HG03342 (cell line): Measurements from ENCODE around the gene LRP1B.
"Not testable (repeated sequence)": the region's sequence is repeated elsewhere in the genome, so short reads cannot be mapped to it uniquely, and the experiment has no call there.

Experiments
- ATAC-seq: cut with Tn5 transposase; IDR thresholded peaks from one replicate; pipeline ENCODE4 v1.9.1; 2021; ENCODE audit warnings: mild to moderate bottlenecking, moderate library complexity; ENCODE audit not compliant: unreplicated experiment

The LRP1B gene

DNA sequence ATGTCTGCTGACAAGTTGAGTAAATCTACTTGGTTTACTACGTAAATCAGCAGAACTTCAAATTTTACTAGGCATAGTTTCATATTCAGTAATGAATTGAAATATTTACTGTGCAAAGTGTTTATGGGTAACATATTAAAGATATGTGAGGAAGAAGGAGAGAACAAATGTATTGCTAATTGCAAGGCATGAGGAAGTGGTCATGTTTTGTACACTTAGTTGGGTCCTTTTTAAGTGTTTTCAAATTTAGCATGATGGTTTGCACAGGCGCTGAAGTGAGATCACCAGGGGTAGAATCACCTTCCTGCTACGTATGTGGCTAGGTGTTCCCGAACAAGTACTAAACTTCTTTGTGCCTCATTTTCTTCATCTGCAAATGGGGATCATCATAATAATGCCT, 1534.4 kb downstream of the LRP1B start:
- ATAC-seq = no peak

DNA sequence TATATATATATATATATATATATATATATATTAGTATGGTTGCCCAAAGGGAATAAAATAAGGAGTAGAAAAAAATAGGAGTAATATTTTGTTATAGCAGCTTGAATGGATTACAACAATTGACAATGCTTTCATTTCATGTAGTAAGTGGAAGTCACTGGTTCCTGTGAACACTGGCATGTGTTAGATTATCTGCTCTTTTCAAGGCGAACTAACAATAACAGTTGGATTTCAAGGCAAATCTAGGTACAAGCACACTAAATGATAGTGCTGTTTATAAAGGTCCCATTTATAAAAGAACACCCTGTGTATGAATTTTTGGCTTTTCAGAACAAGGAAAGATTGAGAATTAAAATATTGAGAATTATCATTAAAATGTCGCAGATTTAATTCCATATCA, 1535.7 kb downstream of the LRP1B start:
- no peak for ATAC-seq

DNA sequence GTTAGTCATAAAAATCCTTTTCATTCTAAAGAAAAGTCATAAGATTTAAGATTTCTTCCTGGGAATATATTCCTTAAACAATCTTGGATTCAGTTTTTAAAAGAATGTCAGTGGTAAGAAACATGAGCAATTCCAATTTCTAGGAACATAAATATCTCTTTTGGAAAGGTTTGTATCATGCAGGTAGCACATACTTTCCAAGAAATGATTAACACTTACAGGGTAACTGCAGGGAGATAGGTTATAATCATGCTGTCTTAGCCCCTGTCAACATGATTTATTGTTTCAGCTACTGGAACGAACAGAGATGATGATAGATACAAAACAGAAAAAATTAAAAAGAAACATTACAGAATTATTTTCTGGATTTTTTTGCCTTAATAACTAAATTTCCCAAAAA, 1537.7 kb downstream of the LRP1B start:
- ATAC-seq = no peak

DNA sequence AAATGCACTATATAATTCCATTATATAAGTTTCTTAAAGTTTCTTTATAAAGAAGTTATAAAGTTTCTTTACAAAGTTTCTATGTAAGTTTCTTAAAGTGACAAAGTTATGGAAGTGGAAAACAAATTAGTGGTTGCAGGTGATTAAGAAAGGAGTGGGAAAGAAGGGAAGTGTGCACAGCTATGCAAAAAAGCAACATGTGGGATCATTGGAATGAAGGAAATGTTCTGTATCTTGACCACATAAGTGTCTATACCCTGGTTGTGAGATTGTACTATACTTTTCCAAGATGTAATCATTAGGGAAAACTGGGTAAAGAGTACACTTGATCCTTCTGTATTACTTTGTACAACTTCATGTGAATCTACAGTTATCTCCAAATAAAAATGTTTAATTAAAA, 1541.1 kb downstream of the LRP1B start:
- no peak for ATAC-seq

DNA sequence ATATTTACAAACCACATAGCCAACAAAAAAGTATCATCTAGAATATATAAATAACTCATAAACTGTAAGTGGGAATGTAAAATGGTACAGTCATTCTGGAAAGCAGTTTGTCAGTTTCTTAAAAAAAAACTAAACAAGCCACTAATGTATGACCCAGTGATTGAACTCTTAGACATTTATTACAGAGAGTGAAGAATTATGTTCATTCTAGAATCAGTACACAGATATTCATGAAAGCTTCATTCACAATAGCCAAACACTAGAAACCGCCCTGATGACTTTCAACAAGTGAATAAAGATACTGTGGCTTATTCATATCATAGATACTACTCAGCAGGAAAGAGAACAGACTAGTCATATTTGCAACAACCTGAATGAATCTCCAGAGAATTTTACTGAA, 1541.5 kb downstream of the LRP1B start:
- no peak for ATAC-seq

DNA sequence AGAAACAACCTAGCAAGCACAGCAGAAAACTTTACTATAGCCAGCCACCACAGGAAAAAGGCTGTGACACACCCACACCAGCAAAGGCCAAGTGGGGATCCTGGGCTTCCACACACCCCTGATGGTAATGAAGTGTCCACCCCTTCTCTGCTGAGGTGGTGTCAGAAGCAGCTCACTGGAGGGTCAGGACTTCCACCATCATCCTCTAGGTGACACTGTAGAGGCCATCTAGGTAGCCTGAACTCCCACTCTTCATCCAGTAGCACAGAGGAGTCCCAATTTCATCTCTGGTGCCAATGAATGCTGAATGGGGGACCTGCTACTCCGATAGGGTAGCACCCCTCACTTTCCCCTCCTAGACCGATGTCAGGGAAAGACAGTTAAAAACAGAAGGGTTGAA, 1544.4 kb downstream of the LRP1B start:
- ATAC-seq = peak; percentile 99

DNA sequence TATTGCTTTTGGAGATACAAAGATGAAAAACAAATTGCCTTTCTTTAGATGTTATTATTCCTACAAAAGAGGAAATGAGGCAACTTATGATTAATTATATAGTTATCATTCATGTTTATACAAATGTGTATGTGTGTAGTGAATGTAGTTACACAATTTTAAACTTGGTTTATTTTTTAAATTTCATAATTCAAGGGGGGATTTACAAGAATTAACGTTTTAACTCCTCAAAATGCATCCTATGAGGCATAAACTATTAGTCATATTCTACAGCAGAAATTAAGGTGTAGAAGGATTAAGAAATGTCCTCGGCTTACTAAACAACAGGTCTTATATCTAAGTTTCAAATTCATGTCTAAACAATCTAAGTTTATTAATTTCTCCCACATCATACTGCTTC, 1545.8 kb downstream of the LRP1B start:
- no peak for ATAC-seq

DNA sequence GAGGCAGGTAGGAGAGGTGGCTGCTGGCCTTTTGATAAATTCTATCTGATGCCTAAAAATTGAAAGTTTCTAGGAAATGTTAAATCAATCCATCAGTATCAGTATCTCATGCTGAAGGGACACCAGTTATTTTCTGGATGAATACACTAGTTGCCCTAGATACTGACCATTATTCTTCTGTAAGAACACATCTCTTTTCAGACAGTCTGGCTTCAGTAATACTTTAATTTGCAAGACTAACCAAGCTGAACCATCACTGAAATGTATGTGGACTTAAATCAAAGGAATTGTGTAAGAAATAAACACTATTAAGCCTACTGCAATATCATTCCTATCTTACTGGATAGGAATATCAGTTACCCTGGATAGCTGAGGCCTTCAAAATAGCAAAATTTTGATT, 1546.3 kb downstream of the LRP1B start:
- no peak for ATAC-seq

DNA sequence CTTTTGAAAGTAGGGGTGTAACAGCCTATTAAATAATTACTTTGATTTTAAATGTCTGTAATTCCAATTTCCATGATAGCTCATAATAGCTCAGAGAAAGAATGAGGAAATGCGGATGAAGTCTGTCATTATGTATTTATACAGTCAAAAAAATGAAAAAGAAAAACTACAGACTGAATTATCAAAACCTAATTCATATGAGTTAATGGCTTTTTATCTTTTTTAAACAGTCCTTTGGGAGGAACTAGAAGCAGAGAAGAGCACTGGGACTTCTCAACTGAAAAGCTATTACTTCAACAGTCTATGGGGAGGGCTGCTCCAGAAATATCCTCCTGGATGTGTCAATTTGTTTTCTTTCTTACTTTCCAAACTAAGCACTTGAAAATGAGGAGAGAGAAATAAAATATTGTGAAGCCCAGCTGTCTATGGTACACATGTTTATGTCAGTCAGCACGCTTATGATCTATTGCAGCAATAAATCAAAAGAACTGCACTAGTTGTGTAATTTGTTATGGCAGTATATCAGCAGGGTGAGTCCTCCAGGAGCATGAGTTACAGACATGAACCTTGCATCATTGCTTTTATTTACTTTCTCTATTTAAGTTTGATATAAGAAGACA, 1550.2 kb downstream of the LRP1B start:
- ATAC-seq = no peak

DNA sequence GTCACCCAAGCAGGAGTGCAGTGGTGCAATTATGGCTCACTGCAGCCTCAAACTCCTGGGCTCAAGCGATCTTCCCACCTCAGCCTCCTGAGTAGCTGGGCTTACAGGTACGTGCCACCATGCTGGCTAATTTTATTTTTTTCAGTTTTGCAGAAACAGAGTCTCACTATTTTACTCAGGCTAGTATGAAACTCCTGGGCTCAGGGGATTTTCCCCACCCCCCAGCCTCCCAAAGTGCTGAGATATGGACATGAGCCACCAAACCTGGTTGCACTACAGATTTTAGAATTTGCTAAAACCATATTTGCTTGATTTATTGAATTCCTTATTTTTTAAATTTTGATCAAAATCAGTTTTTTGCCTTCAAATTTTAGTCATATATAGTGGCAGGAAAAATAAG, 1553.4 kb downstream of the LRP1B start:
- ATAC-seq = no peak

DNA sequence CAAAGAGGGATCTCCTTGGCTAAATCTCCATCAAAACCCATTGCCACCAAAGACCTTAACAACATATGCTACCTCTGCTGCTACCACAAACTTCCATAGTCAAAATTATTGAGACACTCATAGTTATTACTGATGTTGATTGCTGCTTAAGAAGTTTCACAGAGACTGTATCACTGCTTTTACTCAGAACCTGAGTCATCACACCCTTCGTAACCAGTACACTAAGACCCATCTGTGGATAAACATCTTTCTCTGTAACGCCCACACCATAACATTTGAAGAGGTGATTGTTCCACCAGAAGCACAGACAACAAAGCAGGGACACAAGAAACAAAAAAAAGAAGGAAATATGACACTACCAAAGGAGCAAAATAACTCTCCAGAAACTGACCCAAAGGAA, 1563.1 kb downstream of the LRP1B start:
- ATAC-seq = no peak

DNA sequence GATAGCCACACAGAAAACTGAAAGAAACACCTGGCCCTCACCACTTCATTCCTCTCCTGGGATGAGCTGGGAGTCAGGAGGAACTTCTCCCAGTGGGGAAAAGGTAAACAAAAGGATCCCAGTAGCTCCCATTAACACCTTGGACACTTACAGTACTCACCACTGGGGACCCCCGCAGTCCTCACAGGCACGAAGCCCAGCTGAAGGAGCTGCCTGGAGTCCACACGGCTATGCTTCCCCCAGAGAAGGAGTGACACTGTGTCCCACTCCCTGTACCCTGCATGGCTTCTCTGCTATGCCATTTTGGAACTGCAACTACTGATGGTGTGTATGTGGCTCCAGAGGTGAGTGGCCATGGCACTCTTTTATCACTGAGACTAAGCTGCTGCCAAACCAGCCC, 1565.1 kb downstream of the LRP1B start:
- ATAC-seq = no peak

DNA sequence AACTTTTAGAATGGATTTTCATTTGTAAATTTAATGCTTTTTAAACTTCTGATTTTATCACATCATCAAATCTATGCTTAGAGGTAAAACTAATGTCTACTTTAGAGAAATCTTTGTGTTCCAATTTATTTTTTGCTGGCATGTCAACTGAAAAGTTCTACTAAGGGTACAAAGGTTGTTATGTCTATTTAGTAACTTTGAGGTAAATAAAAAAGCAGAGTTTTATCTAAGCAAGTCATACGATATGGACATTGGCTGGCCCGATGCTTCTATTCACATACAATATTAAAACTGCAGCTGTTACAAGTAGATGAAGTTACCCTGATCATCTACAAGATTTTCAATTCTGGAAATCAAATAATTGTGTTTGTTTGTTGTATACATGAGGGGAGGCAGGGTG, 1575.1 kb downstream of the LRP1B start:
- ATAC-seq = no peak

DNA sequence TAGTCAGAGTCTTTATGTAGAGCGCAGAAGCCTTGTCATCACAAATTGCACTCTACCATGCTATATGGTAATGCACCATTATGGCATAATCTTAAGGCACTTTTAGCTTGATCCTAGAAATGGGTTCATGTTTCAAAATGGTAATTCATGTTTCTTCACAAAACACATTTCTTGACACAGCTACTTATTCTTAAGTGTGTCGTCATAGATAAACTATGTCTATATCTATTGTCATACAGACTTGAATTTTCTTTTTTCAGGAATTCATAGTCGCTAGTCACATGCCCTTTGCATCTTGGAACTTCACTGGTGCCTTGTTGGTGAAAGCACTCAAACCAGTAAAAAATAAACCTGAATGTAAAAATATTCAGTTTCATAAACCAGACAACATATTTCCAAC, 1578.2 kb downstream of the LRP1B start:
- no peak for ATAC-seq

DNA sequence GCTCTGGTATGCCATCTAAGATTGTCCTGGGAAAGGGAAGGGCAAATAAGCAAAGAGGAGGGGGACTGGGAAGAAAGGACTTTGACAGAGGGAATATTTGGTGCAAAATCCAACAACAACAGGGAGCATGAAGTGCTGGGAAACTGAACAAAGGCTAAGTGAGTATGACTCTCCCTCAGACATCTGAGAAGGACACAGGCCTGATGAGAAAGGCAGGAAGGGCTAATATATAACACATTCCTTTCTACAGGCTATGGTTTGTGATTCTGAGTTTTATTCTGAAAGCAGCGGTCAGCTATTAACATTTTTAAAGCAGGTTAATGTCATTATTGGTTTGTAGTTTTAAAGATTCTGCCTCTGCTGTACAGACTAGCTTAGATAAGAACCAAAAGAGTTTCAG, 1579.5 kb downstream of the LRP1B start:
- no peak for ATAC-seq

DNA sequence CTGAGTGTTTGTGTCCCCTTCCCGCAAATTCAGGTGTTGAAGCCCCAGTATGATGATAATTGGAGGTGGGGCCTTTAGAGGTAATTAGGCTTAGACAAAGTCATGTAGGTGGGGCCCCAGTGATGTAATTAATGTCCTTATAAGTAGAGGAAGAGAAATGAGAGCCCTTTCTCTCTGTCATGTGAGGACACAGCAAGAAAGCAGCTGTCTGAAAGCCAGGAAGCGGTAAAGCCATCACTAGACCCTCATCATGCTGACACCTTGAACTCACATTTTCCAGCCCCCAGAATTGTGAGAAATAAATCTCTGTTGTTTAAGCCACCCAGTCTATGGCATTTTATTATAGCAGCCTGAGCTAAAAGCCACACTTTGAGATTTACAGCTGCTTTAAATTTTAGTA, 1580.0 kb downstream of the LRP1B start:
- ATAC-seq = no peak

DNA sequence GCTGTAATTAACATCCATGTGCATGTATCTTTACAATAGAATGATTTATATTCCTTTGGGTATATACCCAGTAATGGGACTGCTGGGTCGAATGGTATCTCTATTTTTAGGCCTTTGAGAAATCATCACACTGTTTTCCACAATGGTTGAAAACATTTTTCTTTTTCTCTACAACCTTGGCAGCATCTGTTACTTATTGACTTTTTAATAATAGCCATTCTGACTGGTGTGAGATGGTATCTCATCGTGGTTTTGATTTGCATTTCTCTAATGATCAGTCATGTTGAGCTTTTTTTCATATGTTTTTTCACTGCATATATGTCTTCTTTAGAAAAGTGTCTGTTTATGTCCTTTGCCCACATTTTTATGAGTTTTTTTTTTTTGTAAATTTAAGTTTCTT, 1586.0 kb downstream of the LRP1B start:
- not testable (repeated sequence) for ATAC-seq

DNA sequence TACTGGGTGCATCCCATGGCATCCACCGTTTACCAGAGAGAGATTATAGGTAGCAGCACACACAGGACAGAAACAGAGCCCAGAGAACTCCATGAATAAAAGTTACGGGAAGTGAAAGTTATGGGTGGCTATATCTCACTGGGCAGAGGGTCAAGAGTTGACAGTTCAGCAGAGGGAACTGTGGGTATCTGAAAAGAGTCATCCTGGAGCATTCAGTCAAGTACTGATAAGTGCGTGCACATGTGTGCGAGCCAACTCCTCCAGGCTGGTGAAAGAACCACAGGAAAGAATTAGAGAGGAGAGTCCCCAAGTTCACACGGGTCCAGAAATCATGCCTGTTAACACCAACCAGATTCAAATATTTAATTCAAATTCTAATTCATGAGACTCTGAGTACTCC, 1588.2 kb downstream of the LRP1B start:
- ATAC-seq = no peak

DNA sequence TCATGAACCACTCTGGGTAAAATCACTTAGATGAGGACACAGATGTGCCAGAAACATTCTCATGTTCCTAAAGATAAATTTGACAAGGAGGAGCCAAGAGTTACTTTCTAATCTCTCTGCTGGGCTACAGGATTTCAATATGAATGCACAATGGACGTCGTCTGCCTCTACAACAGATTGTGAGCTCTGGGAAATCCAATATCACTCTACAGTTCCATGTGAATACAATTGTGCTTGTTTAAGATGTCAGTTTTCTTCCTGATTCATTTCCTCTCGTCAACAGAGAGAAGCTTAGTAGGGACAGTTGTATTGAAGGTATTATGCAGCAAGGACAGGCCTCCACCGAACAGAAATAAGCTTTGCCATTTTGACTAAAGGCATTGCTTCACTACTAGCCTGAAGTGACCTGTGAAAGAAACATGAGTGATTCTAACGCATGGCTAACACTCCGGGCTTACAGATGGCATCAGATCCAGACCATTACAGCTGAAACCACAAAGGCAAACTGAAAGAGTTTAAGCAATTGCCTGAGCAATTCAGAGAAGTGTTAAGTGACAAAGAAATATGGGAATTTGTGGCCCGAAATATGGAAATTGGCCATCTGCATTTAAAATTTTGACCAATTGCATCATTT, 1591.5 kb downstream of the LRP1B start:
- no peak for ATAC-seq

DNA sequence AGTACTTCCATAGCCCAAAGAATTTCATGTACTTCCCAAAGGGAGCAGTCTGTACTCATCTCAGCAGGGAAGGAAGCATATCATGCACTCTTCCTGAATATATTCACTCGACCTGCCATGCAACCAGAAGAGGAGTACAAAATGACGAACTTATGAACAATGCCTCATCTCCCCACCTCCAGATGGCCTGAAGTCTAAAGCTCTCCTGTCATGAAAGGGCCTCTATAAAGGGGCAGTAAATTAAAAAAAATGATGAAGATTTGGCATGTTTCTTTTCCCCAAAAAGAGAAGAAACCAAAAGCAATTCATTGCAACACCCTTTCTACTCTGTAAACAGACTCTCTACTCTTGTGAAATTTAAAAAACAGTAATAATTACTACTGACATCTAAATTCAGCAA, 1601.1 kb downstream of the LRP1B start:
- no peak for ATAC-seq

DNA sequence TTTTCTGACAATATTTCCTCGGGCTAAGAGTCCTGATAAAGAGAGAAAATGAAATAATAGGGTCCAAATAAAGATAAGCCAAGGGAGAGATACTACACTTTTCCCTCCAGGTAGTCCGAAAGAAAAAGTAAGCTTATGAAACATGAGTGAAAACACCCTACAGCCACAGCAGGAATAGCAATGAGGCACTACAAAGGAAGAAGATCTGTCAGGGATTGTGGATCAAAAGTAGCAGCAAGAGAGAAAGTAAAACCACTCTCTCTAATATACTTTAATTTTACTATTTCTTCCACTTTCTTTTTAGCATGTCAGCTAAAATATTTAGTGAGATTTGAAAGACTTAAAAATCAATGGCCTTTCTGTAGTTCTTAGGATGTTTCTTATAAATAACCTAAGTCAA, 1601.8 kb downstream of the LRP1B start:
- ATAC-seq = no peak

DNA sequence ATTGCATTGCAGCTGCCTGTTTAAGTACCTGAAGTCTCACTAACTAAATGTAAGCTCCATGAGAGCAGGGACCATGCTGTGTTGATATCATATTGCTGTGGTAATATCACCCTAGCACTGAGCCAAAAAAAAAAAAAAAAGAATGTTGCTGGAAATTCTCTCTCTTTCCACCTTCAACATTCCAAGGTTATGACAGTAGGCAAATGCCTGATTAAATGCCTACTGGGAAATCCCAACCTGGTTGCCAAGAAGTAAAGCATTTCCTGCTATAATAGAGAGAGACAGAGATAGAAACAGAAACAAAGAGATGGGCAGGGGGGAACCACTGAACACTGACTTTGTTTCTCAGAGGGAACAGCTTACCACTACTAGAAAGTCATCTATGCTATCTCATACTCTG, 1604.2 kb downstream of the LRP1B start:
- no peak for ATAC-seq

DNA sequence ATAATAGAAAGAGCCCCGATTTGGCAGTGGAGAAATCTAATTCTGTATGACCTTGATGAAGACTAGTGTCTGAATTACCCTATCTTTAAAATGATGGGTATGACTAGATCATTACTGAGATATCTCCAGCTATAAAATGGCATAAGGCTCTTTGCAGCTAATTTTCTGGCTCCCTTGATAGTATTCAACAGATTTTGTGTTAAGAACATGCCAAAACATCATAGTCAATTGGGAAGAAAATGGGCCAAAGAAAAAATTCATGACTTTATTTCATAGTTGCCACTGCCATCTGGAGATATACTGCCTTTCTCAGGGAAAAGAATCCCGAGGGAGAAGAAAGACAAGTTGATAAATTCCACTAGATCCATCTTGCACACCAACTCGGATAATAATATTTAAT, 1618.7 kb downstream of the LRP1B start:
- ATAC-seq = no peak
